OCI-M1 (cell line): Measurements from ENCODE around the gene ZYX.

ENCODE experiments used
- DNase-seq: peaks from one replicate; lab custom pipeline; 2025; lab: John Stamatoyannopoulos, UW

ZYX gene

DNA sequence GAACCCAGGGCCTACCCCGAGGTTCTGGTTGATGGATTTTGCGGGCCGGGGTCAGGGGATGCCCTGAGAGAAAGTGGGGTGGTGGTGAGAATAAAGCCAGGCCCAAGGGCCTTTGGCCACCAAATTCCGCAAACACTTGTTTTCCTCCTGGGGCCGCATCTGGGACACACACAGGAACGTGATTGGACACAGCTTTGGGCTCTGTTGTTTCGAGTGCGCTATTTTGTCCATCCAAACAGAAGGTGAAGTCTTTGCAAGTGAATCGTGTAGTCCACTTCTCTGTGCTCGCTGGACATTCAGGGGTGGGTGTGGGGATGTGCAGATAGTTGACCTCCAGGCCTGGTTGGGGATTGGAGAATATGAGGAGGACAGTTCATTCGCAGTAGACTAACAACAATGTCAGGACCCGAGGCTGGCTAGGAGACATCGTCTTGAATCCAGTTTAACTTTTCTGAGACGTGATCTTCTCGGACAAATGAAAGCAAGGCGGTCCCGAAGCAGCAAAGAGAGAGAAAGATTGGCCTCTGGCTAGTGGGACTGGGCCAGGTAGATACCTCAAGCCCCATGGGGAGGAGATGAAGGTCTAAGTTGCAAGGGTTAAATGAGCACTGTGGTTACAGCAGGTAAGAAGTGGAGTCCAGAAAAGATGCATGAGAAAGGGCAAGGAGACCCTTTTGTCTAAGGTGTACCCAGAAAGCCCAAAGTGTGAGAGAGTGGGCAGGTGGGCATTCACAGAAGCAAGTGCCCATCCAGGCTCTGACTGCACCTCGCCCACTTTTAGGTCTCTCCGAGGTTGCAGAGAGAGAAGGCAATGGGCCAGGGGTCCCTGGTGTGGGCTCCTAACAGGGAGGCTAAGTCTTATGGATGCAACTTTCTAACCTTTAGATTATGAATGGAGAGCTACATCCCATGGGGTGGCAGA is 17.9 kb upstream of the ZYX start:
- DNase-seq: no peak

DNA sequence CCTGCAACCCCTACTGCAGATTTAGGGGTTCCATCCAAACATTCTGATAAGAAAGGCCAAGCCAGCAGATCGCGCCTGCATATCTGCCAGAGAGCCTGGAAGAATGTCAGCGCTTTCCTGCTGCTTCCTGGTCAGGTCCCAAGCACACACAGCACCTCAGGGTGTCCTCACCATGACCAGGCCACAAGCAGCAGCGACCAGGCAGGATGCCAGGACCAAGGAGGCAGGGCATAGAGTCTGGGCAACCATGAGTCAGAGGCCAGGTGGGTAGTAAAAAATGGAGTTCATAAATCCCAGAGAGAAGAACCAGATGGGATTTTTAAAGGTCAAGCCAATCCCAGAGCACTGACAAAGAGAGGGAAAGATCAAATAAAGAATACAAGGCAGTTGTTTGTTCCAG is 13.2 kb upstream of the ZYX start:
- no peak for DNase-seq

DNA sequence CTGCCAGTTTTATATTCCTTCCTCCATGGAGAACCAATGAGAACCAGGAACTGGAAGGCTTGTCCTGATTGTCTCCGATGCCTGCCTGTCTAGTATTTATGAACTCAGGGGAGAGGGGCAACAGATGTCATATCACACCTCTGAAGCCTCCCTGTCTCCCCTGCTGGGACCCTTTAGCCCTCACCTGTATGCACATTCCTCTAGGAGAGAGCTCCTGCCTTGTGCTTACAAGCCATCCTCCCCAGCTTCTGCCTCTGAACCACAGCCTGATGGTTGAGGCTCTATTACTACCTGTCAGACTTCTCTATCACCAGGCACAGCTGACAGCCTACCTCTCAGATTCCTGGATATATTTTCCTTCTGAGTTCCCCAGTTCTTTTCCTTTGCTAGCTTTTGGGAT is 12.8 kb upstream of the ZYX start:
- no peak for DNase-seq

DNA sequence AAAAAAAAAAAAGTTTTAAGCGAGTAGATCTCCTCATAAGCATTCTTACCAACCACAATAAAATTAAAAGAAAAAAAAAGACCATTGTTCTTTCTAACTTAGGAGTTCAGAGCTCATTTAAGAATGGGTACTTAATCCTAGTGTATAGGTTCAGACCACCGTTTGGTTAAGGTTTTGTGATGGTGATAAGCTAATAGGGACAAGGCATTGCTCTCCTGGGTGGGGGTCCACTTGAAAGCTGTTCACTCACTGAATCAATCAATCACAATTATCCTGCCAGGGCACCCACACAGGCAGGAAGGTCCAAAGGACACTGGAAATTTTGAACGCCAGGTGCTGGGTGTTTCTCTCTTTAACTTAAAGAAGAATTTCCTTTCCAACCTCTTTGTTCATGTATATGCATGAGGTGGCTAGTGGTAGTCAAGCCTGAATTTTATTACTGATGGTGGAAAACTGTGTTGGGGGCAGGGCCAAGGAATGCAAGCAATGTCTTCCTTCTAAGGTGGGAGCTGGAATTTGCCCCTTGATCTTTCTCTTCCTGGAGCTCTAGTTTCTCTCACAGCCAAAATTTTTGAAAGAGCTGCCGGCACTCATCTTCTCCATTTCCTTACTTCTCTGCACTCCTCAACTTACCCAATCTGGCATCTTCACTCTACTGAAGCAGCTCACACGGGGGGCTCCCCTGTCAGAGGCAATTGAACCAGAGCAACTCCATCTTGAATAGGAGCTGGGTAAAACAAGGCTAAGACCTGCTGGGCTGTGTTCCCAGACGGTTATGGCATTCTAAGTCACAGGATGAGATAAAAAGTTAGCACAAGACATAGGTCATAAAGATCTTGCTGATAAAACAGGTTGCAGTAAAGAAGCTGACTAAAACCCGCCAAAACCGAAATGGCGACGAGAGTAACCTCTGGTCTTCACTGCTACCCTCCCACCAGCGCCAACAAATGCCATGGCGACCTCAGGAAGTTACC is 11.2 kb upstream of the ZYX start:
- DNase-seq: no peak

DNA sequence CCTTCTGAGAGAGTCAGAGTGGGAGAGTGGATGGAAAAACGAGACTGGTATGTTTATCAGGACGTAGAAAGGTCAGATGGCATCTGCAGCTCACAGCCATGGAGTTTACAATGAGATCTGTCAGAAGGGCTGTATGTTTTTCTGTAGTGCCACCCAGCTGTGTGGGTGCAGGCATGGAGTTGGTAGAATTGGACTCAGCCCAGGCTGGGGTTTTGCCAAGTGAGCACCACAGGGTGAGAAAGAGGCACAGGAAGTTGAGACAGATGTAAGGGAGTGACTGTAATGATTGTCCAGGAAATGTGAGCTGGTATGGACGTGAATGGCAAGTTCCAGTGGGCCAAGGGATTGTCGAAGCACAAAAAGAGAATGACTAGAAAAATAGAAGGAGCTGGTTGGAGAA is 9.1 kb upstream of the ZYX start:
- DNase-seq: no peak

DNA sequence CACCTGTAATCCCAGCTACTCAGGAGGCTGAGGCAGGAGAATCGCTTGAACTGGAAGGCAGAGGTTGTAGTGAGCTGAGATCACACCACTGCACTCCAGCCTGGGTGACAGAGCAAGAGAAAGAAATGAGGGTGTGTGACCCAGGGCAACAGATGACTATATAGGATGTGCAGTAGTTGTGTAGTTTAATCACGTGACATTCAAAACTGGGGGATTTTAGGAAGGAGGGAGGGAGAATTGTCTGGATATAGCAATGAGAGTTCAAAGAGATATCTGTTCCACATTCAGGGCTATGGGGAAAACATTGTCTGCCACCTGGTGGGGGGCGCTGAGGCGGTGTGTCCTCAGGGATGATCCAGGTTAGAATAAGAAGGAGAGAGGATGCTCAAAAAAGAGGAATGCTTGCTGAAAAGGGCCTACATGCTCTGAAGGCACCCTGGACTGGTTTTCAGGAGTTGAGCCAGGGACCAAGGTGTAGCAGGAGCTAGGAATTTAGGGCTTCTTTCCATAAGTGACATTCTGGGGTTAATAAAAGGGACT is 7.8 kb upstream of the ZYX start:
- DNase-seq: no peak

DNA sequence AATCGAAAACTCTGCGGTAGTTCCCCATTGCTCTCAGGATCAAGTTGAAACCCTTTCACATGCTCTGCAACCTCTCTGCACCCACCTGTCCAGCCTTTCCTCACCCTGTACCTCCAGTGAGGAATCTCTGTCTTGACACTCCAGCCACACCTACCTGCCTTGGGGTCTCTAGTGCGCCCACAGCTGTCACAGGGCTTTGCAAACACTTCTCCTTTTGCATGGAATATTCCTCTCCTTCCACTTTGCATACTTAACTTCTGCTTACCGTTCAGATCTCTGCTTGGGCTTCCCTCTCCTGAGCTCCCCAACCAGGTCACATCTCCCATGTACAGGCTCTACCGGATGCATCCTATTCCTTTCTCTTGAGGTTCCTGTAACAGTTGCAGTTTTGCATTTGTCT is 6.6 kb upstream of the ZYX start:
- DNase-seq: no peak

DNA sequence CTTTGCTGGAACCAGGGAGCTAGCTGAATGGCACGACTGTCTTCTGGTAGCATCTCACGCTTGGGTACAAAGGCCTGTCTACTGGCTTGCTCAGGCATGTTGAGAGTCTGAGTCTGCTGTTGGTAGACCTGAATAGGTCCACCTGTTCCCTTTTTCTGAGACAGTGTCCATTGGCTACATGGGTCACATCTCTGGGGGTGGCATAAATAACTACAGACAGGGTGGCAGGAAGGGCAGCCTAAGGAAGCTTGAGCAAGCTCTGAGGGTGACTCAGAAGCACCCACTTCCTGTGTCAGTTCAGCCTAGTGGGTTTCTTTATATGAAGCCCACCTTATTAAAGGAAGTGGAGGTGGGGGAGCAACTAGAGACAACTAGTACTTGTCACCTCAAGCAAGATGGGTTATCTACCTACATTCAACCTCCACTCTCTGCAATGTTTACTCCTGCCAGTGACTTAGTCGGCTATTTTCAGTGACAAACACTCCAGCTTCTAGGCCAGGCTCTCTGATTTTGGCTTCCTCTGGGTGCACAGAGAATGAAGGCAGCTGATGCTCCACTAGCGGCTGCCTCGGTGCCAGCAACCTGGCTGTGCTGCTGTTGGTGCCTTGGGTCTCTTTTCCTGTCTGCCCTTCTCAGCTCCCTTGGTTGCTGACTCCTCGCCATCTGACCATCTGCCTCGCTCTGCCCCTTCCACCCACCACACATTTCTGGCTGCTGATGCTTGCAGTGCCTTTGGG is 5.7 kb upstream of the ZYX start:
- no peak for DNase-seq

DNA sequence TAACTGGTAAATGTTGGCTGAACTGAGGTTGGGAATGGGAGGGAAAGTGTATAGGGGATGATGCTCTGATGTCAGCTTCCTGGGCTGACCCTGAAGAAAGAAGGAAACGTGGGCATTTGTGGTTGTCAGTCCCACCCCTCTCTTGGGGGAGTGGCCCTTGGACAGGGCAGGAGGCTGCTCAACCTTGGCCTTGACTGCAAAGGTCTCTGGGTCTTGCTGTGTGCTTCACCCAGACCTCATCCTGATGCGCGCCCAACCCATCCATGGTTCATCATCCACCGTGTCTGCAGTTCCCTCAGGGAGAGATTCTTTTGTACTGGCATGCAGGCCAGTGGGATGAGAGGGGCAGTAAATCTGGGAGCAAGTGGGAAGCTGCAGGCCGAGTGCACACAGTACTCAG is 4.7 kb upstream of the ZYX start:
- no peak for DNase-seq

DNA sequence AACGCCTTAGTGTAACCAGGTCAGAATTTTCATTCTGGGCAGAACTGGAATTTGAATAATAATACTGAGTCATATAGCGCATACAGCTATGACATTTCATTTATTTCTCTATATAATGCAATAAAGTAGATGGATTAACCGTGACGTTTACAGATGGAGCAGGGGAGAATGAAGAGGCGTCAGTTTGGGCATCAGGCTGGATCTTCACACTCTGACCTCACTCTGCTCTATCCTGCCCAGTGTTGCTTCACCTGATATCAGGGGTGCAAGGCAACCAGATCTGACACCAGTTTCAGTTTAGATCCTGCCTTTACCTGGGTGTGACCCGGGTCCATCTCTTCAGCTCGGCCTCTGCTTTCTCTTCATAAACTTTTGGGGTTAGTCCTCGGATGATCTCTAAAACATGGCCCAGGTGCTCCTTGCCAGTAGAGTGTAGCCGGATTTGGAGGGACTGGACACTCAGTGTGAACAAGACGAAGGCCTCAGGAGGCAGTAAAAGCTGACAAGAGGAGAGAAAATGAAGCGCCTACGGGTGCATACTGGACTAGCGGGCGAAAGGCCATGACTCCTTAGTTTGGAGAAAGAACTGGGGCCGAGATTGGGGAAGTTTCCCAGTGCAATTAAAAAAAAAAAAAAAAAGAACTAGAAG is 1.4 kb upstream of the ZYX start:
- no peak for DNase-seq

DNA sequence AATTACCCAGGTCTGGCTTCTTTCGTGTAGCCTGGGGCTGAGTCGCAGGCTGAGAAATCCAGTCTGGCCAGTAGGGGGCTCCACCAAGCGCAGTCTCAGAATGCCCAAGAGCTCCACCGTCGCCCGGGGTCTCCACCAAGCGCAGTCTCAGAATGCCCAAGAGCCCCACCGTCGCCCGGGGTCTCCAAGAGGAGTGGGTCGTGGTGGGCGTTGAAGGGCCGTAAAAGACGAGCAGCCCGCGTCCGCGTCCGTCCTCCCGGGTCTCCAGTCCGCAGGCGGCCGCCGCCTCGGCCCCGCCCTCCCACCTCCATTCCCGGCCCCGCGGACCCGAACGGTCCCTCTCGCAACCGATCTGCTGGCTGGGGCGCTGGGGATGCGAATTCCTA is 892 bp upstream of the ZYX start:
- peak; percentile 89 for DNase-seq

DNA sequence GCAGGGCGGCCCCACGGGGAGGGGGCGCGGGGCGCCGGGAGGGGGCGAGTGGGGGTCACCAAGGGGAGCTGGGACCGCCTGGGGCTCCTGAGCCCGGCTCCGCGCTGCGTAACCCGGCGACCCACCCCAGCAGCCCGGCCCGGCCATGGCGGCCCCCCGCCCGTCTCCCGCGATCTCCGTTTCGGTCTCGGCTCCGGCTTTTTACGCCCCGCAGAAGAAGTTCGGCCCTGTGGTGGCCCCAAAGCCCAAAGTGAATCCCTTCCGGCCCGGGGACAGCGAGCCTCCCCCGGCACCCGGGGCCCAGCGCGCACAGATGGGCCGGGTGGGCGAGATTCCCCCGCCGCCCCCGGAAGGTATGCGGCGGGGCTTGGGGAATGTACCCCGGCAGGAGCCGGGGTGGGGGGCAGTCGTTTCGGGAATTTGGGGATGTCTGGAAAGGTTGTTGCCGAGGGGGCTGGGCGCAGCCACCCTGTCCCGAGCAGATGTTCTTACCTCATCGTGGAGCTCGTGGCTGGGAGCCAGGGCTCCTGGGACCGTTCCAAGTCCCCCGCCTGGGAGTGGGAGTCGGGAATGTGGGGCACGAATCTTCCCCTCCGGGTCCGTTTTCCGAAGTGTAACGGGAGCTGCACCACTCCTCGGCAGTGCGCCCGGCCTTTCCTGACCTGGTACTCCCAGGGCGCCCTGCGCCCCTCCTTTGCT is 431 bp downstream of the ZYX start:
- DNase-seq: peak; percentile 12

DNA sequence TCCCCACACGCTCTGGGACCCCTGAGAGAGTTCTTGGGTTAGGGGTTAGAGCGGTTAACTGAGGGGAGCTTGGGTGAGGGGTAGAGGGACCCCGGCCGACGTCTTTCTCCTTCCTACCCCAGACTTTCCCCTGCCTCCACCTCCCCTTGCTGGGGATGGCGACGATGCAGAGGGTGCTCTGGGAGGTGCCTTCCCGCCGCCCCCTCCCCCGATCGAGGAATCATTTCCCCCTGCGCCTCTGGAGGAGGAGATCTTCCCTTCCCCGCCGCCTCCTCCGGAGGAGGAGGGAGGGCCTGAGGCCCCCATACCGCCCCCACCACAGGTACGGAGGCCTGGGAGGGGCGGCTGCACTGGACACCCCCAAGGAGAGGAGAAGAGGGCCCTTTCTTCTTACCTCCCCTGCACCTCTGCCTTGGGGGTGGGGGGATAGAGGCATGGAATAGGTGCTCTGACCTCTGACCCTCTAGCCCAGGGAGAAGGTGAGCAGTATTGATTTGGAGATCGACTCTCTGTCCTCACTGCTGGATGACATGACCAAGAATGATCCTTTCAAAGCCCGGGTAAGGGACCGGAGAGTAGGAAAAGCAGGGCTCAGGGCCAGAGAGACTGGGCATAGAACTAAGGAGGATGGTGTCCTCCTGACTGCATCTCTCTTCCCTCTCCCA is 1.1 kb downstream of the ZYX start:
- no peak for DNase-seq

DNA sequence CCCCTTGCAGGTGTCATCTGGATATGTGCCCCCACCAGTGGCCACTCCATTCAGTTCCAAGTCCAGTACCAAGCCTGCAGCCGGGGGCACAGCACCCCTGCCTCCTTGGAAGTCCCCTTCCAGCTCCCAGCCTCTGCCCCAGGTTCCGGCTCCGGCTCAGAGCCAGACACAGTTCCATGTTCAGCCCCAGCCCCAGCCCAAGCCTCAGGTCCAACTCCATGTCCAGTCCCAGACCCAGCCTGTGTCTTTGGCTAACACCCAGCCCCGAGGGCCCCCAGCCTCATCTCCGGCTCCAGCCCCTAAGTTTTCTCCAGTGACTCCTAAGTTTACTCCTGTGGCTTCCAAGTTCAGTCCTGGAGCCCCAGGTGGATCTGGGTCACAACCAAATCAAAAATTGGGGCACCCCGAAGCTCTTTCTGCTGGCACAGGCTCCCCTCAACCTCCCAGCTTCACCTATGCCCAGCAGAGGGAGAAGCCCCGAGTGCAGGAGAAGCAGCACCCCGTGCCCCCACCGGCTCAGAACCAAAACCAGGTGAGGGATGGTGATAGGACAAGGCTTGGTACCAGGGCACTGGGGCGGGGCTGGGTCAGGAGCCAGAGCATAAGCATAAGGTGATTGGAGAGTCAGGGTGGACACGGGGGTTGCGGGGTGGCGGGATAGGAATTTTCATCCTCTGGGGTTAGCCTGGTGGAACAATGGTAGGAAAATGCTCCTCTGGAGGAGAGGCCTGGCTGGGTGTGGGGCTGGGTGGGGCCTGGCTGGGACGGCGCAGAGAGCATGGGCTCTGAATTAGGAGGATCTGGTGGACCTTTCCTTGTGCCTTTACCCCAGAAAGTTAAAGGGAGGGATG is 1.9 kb downstream of the ZYX start:
- no peak for DNase-seq

DNA sequence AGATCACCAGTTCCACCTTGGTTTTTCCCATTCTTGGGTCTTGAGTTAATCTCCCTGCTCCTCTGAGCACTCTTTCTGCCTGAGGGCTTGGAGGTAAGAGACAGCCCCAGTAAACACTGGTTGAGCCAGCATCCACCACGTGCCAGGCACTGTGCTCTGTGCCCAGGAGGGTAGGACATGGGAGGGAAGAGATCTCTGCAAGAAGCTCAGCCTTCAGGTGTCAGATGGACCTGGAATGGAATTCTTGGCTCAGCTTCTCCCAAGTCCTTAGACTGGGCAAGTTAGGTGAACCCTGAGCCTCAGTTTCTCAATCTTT is 2.5 kb downstream of the ZYX start:
- DNase-seq: no peak

DNA sequence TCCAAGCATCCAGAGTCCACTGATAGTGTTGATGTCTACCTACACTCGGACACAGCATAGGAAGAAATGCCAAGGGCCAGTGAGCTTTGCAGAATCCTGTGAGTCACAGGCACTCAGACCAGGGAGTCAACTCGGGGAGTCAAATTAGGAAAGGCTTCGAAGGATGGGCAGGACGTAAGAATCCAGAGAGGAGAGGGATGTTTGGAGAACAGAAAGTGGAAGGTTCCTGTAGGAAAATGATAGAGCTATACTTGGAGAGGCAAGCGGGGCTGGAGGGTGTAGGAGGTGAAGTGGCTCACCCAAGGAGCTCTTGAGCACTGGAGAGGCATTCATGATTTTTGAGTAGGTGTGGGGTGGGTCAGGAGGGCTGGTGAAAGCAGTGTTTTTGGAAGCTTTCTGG is 3.0 kb downstream of the ZYX start:
- no peak for DNase-seq

DNA sequence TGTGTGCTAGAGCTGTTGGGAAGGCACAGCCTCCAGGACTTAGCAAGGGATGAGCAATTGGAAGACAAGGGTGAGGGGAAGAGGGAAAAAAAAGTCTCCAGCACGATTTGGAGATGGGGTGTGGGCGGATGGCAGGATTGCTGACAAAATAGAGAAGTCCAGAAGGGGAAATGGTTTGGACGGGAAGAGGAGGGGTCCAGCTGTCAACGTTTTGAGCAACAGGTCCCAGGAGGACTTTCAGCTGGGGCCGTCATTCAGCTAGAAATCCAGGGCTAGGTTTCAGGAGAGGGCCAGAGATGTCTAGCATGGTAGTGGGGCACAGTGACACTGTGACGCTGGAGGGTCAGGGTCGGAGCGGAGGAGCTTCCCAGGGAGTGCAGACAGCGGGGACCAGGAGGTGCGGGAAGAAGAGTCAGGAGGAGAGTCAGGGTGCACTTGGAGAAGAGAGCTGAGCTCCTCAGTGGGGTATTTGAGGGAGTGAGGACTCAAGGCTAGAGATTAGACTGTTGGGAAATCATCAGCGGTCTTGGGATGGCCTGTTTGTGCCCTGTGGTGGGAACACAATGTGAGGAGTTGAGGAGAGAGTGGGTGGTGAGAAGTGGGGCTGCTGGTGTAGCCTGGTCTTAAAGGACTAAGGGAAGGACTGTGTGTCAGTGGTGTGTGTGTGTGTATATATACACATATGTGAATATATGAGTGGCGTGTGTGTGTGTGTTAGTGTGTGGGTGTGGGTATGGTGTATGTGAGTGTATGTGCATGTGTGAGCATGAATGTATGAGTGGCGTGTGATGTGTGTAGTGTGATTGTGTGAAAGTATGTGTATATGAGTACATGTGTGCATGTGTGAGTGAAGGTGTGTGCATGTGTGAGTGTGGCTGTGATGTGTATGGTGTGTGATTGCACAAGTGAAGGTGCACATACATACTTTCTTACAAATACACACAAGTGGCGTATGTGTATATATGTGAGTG is 3.8 kb downstream of the ZYX start:
- DNase-seq: no peak
